HepG2 (cell line): ENCODE measurements around the gene PRR14. TPM values are rescaled to one million over a fixed set of nuclear protein-coding genes. Genes with fewer than 3 reads are reported as not detected.

Source experiments
- DNMT3B ChIP-seq: conservative IDR thresholded peaks from 2 replicates; pipeline ENCODE4 v1.6.1; 2016; ENCODE audit warnings: missing biosample characterization, control low read depth
- FOXC1 ChIP-seq: sonication (generic); formaldehyde crosslinking; IDR thresholded peaks from 2 replicates; pipeline ENCODE4 v1.8.0; 2022; ENCODE audit warnings: mild to moderate bottlenecking, missing genetic modification reagents, borderline replicate concordance
- GZF1 ChIP-seq: sonication (generic); formaldehyde crosslinking; IDR thresholded peaks from 2 replicates; pipeline ENCODE4 v1.5.1; 2020; ENCODE audit warnings: mild to moderate bottlenecking, missing genetic modification reagents
- MIER2 ChIP-seq: IDR thresholded peaks from 2 replicates; pipeline ENCODE4 v1.6.1; 2016; ENCODE audit warnings: missing biosample characterization, missing genetic modification reagents
- MZF1 ChIP-seq: sonication (generic); formaldehyde crosslinking; IDR thresholded peaks from 2 replicates; pipeline ENCODE4 v1.8.1; 2023; ENCODE audit warnings: mild to moderate bottlenecking, missing genetic modification reagents, borderline replicate concordance
- NCOR1 ChIP-seq: fragments of 200-600 bp; sonication (generic); IDR thresholded peaks from 2 replicates; pipeline ENCODE4 v1.7.0; 2017; ENCODE audit warnings: antibody characterized with exemption, low read length, borderline replicate concordance
- SIX1 ChIP-seq: sonication (generic); formaldehyde crosslinking; IDR thresholded peaks from 2 replicates; pipeline ENCODE4 v1.4.0; 2020; ENCODE audit warnings: missing genetic modification reagents, borderline replicate concordance
- SSRP1 ChIP-seq: IDR thresholded peaks from 2 replicates; pipeline ENCODE4 v1.6.1; 2016; ENCODE audit warnings: control low read depth
- STAG1 ChIP-seq: sonication (generic); formaldehyde crosslinking; IDR thresholded peaks from 2 replicates; pipeline ENCODE4 v1.4.0; 2020; ENCODE audit warnings: missing genetic modification reagents
- SYNCRIP ChIP-seq: fragments of 200-400 bp; formaldehyde crosslinking; IDR thresholded peaks from 2 replicates; pipeline ENCODE4 v1.6.1; 2018; ENCODE audit warnings: mild to moderate bottlenecking, low read depth, low read length; ENCODE audit not compliant: insufficient read depth
- ZNF251 ChIP-seq: sonication (generic); formaldehyde crosslinking; IDR thresholded peaks from 2 replicates; pipeline ENCODE4 v1.9.0; 2021; ENCODE audit warnings: mild to moderate bottlenecking, missing genetic modification reagents
- polyA plus RNA-seq, 8 experiments: library from polyadenylated mRNA; depleted of rRNA in 3 of 8; stranded (reverse) in 7 of 8; unstranded in 1 of 8; fragments of >200 nt; fragmentation: Illumina TruSeq in 4 of 8; extraction: Trizol in 4 of 8; gene quantifications; 2 replicates each; pipeline versions ENCODE4 v1.2.1 to v1.2.3, GENCODE V29; 2011 to 2016; ENCODE audit warnings: low read depth in 4 of 8, missing spikeins in 1 of 8, mixed read lengths in 1 of 8; ENCODE audit not compliant: insufficient read depth in 1 of 8
- total RNA-seq, 5 experiments: library from RNA; depleted of rRNA; stranded (reverse); fragments of >200 nt; fragmentation: Illumina TruSeq; extraction: Trizol; gene quantifications; 2 replicates each; pipeline ENCODE4 v1.2.3, GENCODE V29; 2016; ENCODE audit warnings: low read depth in 1 of 5
- TF ChIP-seq, protein P1 (sequence below): sonication (generic); formaldehyde crosslinking; IDR thresholded peaks from 2 replicates; pipeline ENCODE4 v1.8.0; 2022; ENCODE audit warnings: mild to moderate bottlenecking, missing genetic modification reagents
- TF ChIP-seq, protein P2 (sequence below): sonication (generic); formaldehyde crosslinking; IDR thresholded peaks from 2 replicates; pipeline ENCODE4 v1.5.0; 2020; ENCODE audit warnings: missing genetic modification reagents
- TF ChIP-seq, protein P3 (sequence below): sonication (generic); formaldehyde crosslinking; IDR thresholded peaks from 2 replicates; pipeline ENCODE4 v1.4.0; 2020; ENCODE audit warnings: missing genetic modification reagents
- TF ChIP-seq, protein P4 (sequence below): IDR thresholded peaks from 2 replicates; pipeline ENCODE4 v1.6.1; 2016; ENCODE audit warnings: low read depth
- TF ChIP-seq, protein P5 (sequence below): sonication (generic); formaldehyde crosslinking; IDR thresholded peaks from 2 replicates; pipeline ENCODE4 v1.4.0; 2020; ENCODE audit warnings: missing genetic modification reagents

PRR14 gene
- total and polyA plus RNA-seq, 2 of the 13 experiments (the other 11 are each of a cell fraction or from before 2014, with no cell fraction given) = 8.4 to 11.0 TPM

DNA sequence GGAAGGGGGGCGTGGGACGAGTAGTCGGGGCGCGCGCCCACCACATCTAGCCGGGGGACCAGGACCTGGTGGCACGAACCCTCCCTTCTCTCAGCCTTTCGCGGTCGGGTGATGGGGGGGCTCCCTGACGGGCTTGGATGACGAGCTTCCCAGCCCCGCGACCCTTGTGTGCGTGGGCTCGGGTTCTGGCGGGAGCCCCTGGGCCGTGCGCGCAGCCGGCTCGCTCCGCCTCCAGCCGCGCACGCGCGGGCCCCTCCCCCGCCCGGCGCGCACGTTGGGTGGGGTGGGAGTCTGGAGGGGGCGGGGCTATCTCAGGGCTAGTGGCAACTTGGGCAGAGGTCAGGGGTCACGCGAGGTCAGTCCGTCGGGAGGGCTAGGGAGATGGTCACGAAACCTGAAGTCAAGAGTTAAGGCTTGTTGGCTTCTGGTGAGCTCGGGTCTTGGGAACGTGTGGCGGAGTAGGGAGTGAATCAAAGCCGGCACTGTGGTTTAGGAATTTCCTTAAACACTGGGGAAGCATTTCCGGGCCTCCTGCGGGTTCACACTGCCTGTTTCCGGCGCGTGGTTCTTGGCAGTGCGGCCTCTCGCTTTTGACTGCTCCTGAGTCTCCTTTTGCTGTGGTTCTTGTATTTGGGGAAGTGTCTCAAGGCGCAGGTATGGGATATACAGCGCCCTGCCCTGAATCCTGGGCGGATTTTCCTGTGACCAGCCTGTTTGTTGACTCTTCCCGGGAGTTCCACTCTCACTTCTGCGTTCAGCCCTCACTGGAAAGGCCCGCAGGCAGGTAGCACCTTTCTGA lies 48.3 kb downstream of the PRR14 start, which contains the start of gene SRCAP (continued):
- TF ChIP-seq, protein P1, sequence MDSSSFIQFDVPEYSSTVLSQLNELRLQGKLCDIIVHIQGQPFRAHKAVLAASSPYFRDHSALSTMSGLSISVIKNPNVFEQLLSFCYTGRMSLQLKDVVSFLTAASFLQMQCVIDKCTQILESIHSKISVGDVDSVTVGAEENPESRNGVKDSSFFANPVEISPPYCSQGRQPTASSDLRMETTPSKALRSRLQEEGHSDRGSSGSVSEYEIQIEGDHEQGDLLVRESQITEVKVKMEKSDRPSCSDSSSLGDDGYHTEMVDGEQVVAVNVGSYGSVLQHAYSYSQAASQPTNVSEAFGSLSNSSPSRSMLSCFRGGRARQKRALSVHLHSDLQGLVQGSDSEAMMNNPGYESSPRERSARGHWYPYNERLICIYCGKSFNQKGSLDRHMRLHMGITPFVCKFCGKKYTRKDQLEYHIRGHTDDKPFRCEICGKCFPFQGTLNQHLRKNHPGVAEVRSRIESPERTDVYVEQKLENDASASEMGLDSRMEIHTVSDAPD (CRISPR knock-in tag) = peak; percentile 7; the same call in 1 of the 2 replicates
- TF ChIP-seq, protein P2, sequence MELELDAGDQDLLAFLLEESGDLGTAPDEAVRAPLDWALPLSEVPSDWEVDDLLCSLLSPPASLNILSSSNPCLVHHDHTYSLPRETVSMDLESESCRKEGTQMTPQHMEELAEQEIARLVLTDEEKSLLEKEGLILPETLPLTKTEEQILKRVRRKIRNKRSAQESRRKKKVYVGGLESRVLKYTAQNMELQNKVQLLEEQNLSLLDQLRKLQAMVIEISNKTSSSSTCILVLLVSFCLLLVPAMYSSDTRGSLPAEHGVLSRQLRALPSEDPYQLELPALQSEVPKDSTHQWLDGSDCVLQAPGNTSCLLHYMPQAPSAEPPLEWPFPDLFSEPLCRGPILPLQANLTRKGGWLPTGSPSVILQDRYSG = no peak
- TF ChIP-seq NCOR1 = peak; percentile 84
- no peak for TF ChIP-seq SIX1 (CRISPR knock-in tag)
- TF ChIP-seq, protein P3, sequence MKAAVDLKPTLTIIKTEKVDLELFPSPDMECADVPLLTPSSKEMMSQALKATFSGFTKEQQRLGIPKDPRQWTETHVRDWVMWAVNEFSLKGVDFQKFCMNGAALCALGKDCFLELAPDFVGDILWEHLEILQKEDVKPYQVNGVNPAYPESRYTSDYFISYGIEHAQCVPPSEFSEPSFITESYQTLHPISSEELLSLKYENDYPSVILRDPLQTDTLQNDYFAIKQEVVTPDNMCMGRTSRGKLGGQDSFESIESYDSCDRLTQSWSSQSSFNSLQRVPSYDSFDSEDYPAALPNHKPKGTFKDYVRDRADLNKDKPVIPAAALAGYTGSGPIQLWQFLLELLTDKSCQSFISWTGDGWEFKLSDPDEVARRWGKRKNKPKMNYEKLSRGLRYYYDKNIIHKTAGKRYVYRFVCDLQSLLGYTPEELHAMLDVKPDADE (CRISPR knock-in tag) = peak; percentile 85; the same call in 1 of the 2 replicates
- TF ChIP-seq, protein P4, sequence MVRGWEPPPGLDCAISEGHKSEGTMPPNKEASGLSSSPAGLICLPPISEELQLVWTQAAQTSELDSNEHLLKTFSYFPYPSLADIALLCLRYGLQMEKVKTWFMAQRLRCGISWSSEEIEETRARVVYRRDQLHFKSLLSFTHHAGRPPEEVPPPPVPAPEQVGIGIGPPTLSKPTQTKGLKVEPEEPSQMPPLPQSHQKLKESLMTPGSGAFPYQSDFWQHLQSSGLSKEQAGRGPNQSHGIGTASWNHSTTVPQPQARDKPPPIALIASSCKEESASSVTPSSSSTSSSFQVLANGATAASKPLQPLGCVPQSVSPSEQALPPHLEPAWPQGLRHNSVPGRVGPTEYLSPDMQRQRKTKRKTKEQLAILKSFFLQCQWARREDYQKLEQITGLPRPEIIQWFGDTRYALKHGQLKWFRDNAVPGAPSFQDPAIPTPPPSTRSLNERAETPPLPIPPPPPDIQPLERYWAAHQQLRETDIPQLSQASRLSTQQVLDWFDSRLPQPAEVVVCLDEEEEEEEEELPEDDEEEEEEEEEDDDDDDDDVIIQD = no peak
- TF ChIP-seq, protein P5, sequence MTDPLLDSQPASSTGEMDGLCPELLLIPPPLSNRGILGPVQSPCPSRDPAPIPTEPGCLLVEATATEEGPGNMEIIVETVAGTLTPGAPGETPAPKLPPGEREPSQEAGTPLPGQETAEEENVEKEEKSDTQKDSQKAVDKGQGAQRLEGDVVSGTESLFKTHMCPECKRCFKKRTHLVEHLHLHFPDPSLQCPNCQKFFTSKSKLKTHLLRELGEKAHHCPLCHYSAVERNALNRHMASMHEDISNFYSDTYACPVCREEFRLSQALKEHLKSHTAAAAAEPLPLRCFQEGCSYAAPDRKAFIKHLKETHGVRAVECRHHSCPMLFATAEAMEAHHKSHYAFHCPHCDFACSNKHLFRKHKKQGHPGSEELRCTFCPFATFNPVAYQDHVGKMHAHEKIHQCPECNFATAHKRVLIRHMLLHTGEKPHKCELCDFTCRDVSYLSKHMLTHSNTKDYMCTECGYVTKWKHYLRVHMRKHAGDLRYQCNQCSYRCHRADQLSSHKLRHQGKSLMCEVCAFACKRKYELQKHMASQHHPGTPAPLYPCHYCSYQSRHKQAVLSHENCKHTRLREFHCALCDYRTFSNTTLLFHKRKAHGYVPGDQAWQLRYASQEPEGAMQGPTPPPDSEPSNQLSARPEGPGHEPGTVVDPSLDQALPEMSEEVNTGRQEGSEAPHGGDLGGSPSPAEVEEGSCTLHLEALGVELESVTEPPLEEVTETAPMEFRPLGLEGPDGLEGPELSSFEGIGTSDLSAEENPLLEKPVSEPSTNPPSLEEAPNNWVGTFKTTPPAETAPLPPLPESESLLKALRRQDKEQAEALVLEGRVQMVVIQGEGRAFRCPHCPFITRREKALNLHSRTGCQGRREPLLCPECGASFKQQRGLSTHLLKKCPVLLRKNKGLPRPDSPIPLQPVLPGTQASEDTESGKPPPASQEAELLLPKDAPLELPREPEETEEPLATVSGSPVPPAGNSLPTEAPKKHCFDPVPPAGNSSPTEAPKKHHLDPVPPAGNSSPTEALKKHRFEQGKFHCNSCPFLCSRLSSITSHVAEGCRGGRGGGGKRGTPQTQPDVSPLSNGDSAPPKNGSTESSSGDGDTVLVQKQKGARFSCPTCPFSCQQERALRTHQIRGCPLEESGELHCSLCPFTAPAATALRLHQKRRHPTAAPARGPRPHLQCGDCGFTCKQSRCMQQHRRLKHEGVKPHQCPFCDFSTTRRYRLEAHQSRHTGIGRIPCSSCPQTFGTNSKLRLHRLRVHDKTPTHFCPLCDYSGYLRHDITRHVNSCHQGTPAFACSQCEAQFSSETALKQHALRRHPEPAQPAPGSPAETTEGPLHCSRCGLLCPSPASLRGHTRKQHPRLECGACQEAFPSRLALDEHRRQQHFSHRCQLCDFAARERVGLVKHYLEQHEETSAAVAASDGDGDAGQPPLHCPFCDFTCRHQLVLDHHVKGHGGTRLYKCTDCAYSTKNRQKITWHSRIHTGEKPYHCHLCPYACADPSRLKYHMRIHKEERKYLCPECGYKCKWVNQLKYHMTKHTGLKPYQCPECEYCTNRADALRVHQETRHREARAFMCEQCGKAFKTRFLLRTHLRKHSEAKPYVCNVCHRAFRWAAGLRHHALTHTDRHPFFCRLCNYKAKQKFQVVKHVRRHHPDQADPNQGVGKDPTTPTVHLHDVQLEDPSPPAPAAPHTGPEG (CRISPR knock-in tag) = peak; percentile 41; the same call in 1 of the 2 replicates
- TF ChIP-seq GZF1 = 0 out of 2 replicates have a peak, but pooled peaks have one; percentile 4
- TF ChIP-seq MIER2 (CRISPR knock-in tag) = peak; percentile 41; the same call in 1 of the 2 replicates
- no peak for TF ChIP-seq STAG1
- no peak for TF ChIP-seq FOXC1 (CRISPR knock-in tag)
- TF ChIP-seq SSRP1 (CRISPR knock-in tag) = peak; percentile 64; the same call in 1 of the 2 replicates
- no peak for TF ChIP-seq ZNF251
- no peak for TF ChIP-seq SYNCRIP
- no peak for TF ChIP-seq DNMT3B (CRISPR knock-in tag)
- TF ChIP-seq MZF1 (CRISPR knock-in tag) = 0 out of 2 replicates have a peak, but pooled peaks have one; percentile 46
